GM21360 (cell line): ENCODE measurements around the gene KLHL33.

Experiments
- ATAC-seq: cut with Tn5 transposase; IDR thresholded peaks from one replicate; pipeline ENCODE4 v1.9.1; 2021; ENCODE audit warnings: mild to moderate bottlenecking, moderate library complexity; ENCODE audit not compliant: unreplicated experiment

The KLHL33 gene, protein sequence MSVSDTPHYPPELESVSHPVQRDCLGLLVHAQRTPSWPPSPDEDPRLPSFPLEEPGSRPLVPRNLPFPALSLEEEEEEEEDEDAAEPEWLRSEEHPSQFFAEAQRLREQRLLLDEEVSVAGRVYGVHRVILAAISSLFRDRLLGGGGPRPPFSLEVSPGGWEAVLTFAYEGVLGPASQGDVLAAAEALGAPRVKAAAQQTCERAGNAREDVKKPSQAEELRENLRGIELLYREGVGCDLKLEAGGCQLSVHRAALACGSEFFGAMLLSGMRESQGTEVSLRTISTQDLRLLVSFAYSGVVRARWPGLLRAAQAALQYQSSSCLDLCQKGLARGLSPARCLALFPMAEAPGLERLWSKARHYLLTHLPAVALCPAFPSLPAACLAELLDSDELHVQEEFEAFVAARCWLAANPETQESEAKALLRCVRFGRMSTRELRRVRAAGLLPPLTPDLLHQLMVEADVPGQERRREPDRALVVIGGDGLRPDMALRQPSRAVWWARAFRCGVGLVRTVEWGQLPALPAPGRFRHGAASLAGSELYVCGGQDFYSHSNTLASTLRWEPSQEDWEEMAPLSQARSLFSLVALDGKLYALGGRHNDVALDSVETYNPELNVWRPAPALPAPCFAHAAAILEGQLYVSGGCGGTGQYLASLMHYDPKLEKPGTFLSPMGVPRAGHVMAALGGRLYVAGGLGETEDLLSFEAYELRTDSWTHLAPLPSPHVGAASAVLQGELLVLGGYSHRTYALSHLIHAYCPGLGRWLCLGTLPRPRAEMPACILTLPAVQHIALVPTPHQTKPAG

DNA sequence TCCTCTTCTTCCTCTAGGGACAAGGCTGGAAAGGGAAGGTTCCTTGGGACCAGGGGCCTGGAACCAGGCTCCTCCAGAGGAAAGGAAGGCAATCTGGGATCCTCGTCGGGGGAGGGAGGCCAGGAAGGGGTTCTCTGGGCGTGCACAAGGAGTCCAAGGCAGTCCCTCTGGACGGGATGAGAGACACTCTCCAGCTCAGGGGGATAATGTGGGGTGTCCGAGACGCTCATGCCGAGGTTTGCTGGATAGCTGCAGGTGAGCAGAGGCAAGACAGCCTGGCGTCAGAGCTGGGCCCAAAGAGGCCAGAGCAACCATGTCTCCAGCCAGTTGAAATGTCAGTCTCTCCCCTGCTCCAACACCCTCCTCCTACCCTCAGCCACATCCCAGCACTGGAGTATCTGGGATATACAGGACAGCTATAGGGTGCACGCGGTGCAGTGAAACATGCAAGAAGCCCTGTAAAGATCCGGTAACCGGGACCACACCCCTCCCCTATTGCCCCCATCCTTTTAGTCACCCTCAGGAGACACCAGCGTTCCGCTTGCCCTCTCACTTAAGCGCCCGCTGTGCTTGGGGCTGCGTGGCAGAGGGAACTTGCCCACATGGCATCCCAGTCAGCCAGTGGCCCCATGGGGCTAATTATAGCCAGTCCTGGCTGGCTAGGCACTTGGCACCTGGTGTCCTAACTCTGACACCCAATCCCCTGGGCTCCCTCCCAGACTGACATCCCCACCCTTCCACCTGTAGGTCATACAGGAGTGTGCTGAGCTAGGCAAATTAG is at the start of gene KLHL33:
Gene KLHL33 (minus strand): TSS at position 585 of the 781 bp plus-strand sequence. CDS start 355 bp downstream, at position 230.
- no peak for ATAC-seq

DNA sequence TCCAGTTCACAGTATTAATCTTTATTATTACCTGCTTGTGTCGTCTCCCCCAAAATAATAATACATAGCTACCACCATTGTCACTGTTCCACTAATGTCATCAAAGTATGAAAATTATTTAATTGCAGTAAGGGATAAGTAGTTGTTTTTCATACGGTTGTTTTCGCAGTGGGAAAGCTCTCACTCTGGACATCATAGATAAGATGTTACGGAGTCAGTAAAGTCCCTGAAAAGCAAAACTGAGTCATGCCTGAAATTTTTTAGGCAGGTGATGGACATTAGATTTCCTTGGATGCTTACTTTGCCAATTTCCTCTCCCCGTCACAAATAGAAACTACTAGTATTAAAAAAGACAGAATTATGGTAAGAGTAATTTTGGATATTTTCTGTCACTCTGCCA is 46.4 kb upstream of the KLHL33 start:
- no peak for ATAC-seq

DNA sequence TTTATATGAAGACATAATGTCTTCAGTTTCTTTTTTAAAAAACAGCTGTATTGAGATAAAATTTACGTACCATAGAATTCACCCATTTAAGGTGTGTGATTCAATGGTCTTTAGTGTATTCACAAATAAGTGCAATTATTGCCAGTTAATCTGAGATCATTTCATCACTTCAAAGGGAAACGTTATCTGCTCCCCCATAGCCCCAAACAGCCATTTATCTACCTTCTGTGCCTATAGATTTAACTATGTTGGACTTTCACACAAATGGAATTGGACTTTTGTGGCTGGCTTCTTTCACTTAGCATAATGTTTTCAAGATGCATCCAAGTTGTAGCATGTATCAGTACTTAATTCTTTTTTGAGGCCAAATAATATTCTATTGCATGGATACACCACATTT is 42.9 kb upstream of the KLHL33 start:
- no peak for ATAC-seq

DNA sequence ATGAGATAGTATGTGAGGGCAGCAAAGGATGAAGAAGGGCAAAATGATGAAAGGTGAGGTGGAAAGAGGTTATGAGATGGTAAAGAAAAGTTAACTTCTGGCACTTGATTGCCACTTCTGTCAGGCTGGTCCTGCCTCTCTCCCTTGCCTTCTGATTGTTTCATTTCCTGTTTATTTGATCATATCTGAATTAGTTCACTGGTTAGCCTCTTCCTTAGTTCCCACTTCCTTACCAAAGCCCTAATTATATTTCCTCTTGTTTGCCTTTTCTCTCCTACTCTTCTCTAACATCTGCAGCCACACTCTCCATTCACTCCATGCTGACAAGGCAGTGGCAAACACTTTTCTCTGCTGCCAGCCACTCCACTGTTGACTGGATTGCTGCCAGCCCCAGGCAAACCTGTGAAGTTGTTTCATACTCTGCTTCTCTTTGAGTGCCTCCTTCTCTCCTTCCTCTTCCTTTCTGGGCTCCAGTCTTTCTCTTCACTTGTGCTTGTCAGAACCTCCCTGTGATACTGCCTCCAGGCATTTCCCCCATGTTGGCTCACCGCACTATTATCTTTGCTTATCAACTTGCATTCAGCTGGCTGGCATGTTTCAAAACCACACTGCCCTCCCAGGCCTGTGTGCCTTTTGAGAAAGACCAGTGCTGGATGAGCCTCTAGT is 41.4 kb upstream of the KLHL33 start:
- no peak for ATAC-seq

DNA sequence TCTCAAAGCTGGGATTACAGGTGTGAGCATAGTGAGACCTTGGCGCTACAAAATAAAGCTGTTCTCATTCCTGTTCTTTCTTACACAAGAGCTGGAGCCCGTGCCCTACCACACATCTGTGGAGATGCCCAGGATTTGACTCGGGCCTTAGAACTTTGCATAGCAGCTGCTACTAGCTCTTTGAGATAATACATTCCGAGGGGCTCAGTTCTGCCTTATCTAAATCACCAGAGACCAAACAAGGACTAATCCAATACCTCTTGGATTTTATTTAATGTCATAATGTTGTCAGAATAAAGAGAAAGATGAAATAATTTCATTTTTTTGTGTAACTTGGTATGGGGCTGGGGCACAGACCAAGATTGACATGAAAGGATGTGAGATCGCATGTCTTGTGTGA is 40.8 kb upstream of the KLHL33 start:
- no peak for ATAC-seq

DNA sequence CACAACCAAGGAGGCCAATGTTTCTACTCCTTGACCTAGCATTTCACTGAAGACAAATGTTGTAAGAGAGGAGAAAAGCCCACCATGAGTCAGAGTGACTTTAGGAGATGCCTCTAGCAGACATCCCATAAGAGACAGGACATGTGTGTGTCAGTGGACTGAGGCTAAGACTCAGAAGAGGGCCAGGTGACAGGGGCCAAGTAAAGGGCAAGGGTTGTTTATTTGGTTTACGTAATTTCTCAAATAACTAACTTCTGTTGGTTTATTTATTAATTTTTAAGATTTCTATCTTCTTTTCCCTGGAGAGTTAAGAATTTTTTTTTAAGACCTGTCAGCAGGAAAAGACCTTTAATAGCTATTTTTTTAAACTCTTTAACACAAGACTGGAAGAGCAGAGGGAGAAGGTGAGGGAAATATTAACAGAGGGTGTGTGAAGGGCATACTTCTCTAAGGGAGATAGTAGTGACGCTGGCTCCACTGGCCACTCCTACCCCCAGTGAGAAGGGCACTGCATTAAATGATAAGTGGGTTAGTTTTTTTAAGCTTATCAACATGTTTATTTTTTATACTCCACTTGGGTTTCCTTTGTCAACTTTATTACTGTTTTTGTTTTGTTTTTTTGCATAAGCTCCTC is 36.7 kb upstream of the KLHL33 start:
- ATAC-seq = no peak

DNA sequence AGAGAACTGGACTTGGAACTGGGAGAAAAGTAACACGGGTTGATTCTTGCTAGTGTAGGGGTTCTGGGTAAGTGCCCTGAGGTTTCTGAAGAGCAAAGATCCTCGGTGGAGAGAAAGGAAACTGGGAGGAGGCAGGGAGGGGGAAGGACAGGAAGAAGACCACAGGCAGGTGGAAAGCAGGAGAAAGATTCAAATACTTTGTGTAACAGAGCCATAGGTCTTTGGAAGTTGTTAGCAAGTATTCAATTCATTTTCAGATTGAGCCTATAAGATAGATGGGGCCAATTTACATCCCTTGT is 34.6 kb upstream of the KLHL33 start:
- no peak for ATAC-seq

DNA sequence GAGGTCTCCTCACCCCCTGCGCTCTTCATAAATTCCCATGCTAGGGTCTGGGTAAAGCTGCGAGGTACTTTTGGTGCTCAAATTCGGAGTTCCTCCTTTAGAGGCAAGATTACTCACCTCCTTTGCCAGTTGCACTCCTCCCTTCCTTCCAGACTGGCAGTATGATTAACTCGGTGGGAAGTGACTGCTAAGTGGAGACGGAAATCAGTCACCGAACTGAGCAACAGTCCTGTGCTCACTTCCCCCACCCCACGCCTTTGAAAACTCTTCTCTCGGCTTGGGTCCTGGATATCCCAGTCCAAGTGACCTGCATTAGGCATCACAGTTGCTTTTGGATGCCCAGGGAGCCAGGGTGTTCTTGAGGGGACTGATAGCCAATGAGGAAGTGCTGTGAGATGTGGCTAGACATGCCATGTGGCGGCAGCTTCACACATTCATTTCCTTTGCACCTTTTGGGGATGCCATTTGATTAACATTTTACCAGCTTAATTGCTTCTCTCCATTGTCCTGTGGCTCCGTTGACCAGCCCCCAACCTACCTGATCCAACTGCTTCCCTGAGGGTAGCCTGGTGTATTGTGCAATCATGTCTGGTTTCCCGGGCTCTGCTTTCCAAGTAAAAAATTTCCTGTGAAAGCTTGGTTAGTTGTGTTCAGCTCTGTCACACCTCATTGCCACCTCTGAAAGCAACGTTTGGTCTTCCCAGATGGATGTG is 34.1 kb upstream of the KLHL33 start:
- ATAC-seq = peak; percentile 23

DNA sequence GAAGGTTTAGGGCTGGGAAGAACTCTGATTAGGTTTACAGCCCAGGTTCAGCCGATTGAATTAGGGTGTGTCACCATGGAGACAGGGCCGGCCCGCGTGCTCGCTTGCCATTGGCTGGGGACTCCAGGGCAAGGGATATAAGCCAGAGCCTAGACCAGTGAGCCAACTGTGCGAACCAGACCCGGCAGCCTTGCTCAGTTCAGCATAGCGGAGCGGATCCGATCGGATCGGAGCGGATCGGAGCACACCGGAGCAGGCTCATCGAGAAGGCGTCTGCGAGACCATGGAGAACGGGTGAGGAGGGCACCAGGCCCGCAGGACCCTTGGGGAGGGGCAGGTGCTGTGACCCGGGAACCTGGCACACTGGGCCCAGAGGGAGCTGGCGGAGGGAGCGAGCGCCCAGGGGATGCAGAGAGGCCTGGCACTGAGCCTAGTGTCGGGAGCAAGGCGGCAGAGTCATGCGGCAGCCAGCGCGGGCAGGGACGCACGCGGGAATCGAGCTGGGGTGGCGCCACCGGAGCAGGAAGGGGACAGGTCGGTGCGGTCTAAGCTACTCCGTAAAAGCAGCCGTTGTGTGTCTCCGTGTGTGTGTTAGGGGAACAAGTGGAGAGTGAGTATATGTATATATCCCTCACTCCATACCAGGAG is 33.4 kb upstream of the KLHL33 start, which contains the start of gene PNP:
Gene PNP (plus strand): TSS at position 165 of the 648 bp plus-strand sequence. CDS start 119 bp downstream, at position 284.
- peak; percentile 93 for ATAC-seq

DNA sequence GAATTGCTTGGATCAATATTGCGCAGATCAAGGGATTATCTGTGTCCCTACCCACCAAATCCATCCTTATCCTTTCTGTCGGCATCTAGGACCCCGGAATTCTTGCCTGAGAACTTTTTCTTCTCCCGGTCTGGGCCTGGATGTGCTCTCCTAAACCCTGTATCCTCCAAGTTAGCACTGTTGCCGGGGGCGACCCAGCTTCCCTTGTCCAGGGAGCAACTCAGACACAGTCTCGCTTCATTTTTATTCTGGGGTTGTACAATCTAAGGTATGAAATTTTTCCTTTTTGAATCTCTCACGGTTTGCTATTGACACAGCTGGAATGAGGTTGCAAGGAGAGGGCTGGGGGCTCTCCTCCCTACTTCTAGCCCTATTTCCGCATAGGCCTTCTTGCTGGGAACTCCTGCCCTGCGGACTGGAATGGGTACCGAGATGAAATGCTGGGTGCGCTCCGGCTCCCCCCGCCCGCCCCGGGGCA is 32.8 kb upstream of the KLHL33 start:
- no peak for ATAC-seq

DNA sequence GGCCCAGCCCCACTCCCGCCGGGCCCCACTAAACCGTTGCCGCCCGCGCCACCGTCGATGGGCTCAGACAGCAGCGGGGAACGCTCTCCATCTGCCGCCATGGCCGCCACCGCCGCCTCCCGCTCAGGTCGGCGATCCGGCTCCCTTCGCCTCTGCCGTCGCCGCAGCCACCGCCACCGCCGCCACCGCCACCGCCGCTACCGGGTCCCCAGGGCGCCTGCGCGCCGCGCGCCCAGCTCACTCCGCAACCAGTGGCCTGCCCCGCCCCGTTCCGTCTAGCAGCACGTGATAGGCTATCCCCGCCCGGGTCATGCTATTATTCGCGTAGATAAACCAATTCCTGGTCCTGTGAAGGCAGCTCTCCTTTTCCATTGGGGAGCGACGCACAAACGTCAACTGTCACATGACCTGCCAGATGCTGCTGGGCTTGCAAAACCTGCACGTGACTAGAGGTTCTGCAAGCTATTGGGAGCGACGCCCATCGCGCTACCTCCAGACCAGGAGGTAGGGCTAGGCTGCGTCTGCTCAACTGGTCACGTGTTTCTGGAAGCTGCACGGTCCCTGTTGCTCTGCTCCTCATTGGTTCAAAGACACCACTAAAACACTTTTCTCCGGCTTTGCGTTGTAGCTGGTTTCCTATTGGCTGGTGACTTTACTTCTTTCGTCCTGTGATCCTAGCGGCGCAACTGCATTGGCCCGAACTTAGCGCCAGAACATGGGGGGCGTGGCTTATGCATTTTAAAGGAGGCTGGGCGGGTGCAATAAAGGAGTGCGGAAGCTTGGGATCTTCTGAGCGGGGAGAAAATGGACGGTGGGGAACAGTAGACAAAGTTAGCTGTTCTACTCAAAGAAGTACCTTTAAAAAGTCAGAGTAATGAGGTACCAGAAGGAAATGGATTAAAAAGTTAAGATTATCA is 25.5 kb upstream of the KLHL33 start, which contains the start of gene PIP4P1:
Gene PIP4P1 (minus strand): TSS at position 210 of the 917 bp plus-strand sequence. CDS start 109 bp downstream, at position 101.
- ATAC-seq = peak; percentile 93

DNA sequence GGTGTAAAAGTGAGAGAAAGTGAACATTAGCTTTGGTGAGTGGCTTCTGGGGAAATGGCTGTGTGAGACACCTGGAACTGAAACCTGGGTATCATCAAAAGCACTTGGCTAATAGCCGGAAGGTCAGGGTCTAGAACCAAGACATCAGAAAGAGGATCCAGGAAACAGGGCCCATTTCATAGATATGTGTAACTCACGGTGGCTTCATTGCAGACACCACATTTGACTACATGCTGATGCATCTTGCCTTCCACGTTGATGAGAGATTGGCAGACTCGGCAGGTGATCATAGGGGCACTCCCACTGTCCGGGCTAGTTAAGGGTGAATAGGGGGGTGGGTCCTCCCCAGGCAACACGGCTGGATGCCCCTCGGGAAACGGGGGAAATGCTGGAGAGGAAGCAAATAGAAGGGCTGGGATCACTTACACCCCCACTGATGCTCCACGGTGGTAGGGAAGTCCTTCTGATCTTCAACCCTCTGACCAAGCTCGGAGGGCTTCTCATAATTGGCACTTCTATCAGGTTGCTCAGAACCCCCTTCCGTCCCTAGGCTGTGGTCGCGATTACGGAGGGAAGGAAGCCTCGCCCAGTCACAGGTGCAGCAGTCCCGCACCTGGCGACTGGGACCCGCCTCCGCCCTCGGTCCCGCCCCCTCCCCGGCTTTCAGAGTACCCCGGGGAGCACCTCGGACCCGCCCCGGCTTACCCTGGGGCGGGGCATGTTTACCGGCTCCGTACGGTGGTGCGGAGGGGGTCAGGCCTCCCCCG is 24.7 kb upstream of the KLHL33 start:
- ATAC-seq = peak; percentile 3

DNA sequence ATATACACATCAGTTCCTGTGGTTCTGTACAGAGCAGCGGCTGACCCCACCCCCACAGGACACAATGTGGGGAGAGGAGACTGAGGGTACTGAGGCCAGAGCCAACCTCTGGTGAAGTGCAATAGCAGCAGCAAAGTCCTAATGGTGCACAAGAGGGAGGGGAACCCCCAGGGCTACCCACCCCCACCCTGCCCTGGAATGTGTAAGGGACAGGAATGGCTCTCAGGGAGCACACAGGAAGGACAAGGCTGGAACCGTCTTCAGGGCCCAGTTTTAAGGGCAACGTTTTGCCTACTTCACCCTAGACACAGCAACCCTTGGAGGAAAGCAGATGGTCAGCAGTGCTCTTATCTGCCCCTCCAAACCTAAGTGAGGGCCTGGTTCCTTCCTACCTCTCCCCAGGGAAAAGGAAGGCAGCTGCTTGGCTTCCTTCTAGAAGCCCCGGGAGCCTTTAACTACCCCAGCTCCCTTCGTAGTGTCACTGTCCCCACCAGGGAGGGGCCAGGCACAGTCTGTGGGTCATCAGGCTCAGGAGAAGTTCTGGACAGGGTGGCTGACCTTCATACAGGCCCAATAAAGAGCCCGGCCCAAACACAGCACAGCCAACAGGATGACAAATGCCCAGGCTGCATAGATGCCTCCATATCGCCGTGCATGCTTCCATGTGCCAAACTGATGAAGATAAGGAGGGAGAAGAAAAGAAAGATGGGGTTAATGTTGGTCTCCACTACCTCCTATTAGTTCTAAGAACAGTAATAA is 22.2 kb upstream of the KLHL33 start:
- no peak for ATAC-seq

DNA sequence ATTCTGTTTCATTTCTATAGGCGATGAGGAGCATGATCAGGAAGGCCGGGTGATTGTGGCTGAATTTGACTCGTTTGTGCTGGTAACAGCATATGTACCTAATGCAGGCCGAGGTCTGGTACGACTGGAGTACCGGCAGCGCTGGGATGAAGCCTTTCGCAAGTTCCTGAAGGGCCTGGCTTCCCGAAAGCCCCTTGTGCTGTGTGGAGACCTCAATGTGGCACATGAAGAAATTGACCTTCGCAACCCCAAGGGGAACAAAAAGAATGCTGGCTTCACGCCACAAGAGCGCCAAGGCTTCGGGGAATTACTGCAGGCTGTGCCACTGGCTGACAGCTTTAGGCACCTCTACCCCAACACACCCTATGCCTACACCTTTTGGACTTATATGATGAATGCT is 21.0 kb upstream of the KLHL33 start:
- ATAC-seq = no peak

DNA sequence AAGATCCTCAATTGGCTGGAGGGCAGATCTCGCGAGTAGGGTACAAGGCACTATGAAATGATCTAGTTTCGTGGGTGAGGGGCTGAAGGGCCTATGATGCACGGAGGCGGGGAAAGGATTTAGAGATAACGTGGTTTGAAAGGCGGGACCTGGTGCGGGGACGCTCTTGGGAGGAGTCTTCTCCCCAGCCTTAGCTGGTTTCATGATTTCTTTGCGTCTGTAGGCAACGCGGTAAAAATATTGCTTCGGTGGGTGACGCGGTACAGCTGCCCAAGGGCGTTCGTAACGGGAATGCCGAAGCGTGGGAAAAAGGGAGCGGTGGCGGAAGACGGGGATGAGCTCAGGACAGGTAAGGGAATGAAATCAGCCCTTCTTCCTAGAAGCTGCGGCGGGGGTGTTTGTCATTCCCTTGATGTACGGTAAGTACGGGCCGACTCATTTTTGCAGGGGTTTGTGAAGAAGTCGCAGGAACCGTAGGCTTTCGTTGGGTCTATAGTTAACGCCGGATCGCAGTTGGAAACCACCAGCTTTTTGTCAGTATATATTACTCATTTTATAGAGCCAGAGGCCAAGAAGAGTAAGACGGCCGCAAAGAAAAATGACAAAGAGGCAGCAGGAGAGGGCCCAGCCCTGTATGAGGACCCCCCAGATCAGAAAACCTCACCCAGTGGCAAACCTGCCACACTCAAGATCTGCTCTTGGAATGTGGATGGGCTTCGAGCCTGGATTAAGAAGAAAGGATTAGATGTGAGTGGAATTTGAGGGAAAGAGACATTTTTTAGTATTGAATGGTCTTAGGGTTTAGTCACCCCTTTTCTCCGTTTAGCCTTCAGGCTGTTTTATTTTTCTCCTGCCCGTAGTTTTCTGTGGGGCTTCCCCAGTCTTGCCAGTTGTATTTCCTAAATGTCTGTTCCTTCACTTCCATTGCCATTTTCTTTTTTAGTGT is 19.7 kb upstream of the KLHL33 start:
- peak; percentile 45 for ATAC-seq
